Measurements from ENCODE around the gene TMEM9. TPM values are rescaled to one million over a fixed set of nuclear protein-coding genes. Genes with fewer than 3 reads are reported as not detected.

TMEM9 gene
- total RNA-seq, 3 donors from 2014 or later (not counting 1 experiment from before 2014, with no cell fraction given): 16.2 to 18.1 (median 16.9) TPM

DNA sequence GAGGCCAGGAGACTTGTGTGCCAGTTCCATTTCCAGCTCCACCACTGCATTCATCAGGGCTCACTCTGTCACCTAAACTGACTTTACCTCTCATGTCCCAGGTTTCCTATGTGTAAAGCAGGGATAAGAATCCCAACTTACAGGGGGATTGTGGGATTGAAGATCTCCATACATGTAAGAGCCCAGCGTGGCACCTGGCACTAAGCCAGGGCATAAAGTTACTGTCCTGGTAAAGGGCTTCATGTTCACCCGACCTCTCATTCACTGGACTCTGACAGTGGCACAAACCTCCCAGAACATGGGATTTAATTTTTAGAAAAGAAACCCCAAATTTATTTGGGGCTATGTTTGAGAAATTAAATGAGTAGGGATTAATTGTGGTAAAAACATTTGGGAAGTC lies 27.5 kb upstream of the TMEM9 start:
- no peaks in the 10 kb centered on the region for H3K36me3 Mint-ChIP-seq
- Histone ChIP-seq H3K4me1 (ENCODE audit: control insufficient read depth, insufficient read depth, low read length) (no peaks in the 10 kb centered on the region), H3K27ac (ENCODE audit: low read length) (no peak overlapping the region), H3K36me3 (ENCODE audit: control insufficient read depth, insufficient read depth, low read length) (no peaks in the 10 kb centered on the region), H3K9me3 (ENCODE audit: control insufficient read depth, insufficient read depth, low read length) (no peaks in the 10 kb centered on the region), H3K4me3 (ENCODE audit: low read length) (no peak overlapping the region), H3K27me3 (ENCODE audit: control insufficient read depth, insufficient read depth, low read length) (no peaks in the 10 kb centered on the region)
- H3K27ac Mint-ChIP-seq: no peak overlapping the region
- no peak for ATAC-seq
- no peak overlapping the region for H3K4me3 Mint-ChIP-seq
- no peaks in the 10 kb centered on the region for H3K9me3 Mint-ChIP-seq
- no peaks in the 10 kb centered on the region for H3K4me1 Mint-ChIP-seq
- 72% methylated on average over 2 of the region's 2 CpGs for WGBS (ENCODE audit: insufficient coverage)
- TF ChIP-seq, protein P1, sequence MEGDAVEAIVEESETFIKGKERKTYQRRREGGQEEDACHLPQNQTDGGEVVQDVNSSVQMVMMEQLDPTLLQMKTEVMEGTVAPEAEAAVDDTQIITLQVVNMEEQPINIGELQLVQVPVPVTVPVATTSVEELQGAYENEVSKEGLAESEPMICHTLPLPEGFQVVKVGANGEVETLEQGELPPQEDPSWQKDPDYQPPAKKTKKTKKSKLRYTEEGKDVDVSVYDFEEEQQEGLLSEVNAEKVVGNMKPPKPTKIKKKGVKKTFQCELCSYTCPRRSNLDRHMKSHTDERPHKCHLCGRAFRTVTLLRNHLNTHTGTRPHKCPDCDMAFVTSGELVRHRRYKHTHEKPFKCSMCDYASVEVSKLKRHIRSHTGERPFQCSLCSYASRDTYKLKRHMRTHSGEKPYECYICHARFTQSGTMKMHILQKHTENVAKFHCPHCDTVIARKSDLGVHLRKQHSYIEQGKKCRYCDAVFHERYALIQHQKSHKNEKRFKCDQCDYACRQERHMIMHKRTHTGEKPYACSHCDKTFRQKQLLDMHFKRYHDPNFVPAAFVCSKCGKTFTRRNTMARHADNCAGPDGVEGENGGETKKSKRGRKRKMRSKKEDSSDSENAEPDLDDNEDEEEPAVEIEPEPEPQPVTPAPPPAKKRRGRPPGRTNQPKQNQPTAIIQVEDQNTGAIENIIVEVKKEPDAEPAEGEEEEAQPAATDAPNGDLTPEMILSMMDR (IDR thresholded peaks at IDR 0.05): no peak
- intact Hi-C loops (cut with micrococcal nuclease): no loop called here
- H3K27me3 Mint-ChIP-seq (ENCODE audit: low read depth in 2 of 2): peaks cover 21 to 28% of the 10 kb centered on the region in 2 donors
- DNase-seq: no peak

DNA sequence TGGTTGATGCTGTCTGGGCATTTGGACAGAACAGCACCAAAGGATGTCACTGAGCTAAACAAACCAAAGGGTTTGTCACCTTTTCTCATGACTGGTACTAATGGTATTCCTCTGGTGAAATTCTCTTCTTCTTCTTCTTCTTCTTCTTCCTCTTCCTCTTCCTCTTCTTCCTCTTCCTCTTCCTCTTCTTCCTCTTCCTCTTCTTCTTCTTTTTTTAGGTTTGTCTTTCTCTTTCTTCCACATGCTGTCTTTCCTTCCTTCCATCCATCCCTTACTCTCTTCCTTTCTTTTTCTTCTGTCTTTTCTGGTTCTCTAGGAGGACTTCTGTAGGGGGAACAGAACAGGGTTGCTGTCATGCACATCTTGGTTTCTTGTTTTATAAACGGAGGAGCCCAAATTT lies 27.0 kb upstream of the TMEM9 start:
- Histone ChIP-seq H3K9me3 (ENCODE audit: control insufficient read depth, insufficient read depth, low read length) (no peaks in the 10 kb centered on the region), H3K36me3 (ENCODE audit: control insufficient read depth, insufficient read depth, low read length) (no peaks in the 10 kb centered on the region), H3K4me1 (ENCODE audit: control insufficient read depth, insufficient read depth, low read length) (no peaks in the 10 kb centered on the region), H3K27me3 (ENCODE audit: control insufficient read depth, insufficient read depth, low read length) (no peaks in the 10 kb centered on the region), H3K4me3 (ENCODE audit: low read length) (no peak overlapping the region), H3K27ac (ENCODE audit: low read length) (no peak overlapping the region)
- Mint-ChIP-seq H3K9me3 (no peaks in the 10 kb centered on the region), H3K27ac (no peak overlapping the region), H3K36me3 (no peaks in the 10 kb centered on the region), H3K27me3 (ENCODE audit: low read depth in 2 of 2) (peaks cover 21 to 32% of the 10 kb centered on the region in 2 donors), H3K4me3 (no peak overlapping the region), H3K4me1 (no peaks in the 10 kb centered on the region)
- intact Hi-C loops (cut with micrococcal nuclease): no loop called here
- TF ChIP-seq, protein P1 (IDR thresholded peaks at IDR 0.05): no peak
- WGBS (ENCODE audit: insufficient coverage): 64% methylated on average over 1 of the region's 1 CpG
- ATAC-seq: no peak
- no peak for DNase-seq

DNA sequence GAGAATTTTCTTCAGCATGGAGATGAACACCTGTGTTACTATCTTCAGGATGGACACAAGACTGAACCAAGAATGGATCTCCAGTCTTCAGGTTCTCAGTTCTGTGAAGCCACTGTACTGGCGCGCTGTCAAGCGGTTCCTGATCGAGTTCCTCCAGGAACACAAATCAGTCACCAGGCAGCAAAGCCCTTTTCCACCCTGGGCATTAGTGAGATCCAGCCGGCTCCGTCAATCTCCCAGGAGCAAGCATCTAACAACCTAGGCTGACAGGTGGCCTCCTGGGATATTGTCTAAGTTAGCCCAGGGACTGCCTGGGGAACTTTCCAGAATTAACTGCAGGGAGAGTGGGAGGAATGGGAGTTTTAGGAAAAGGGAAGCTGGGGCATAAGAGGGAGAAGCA lies 26.6 kb upstream of the TMEM9 start:
- H3K27me3 ChIP-seq (ENCODE audit: control insufficient read depth, insufficient read depth, low read length): no peaks in the 10 kb centered on the region
- DNase-seq (no peak), ATAC-seq (no peak)
- Mint-ChIP-seq H3K4me1 (no peaks in the 10 kb centered on the region), H3K4me3 (no peak overlapping the region), H3K27ac (no peak overlapping the region), H3K9me3 (no peaks in the 10 kb centered on the region), H3K27me3 (ENCODE audit: low read depth in 2 of 2) (peaks cover 21 to 34% of the 10 kb centered on the region in 2 donors), H3K36me3 (no peaks in the 10 kb centered on the region)
- TF ChIP-seq, protein P1 (IDR thresholded peaks at IDR 0.05): no peak
- H3K4me1 ChIP-seq (ENCODE audit: control insufficient read depth, insufficient read depth, low read length): no peaks in the 10 kb centered on the region
- WGBS (ENCODE audit: insufficient coverage): 92% methylated on average over 6 of the region's 6 CpGs
- H3K27ac ChIP-seq (ENCODE audit: low read length): no peak overlapping the region
- H3K9me3 ChIP-seq (ENCODE audit: control insufficient read depth, insufficient read depth, low read length): no peaks in the 10 kb centered on the region
- intact Hi-C loops (cut with micrococcal nuclease): no loop called here
- H3K36me3 ChIP-seq (ENCODE audit: control insufficient read depth, insufficient read depth, low read length): no peaks in the 10 kb centered on the region
- no peak overlapping the region for H3K4me3 ChIP-seq (ENCODE audit: low read length)

DNA sequence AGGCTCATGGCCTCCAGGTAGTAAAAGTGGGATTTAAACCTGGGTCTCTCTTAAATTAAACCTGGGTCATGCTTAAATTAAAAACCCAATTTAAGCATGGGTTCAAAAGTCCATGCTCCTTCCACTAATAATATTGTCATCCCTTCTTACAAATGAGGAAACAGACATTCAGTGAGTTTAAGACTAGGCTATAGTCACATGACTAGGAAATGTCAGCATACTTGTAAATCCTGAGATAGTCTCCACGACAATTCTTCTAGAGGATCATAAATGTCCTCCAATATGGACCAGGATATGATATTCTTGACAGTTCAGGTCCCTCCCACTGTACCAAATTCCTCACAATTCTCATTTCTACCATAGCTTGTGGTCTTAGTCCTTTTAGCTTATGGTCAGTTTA lies 25.9 kb upstream of the TMEM9 start:
- no peak overlapping the region for H3K4me3 Mint-ChIP-seq
- Histone ChIP-seq H3K27me3 (ENCODE audit: control insufficient read depth, insufficient read depth, low read length) (no peaks in the 10 kb centered on the region), H3K4me3 (ENCODE audit: low read length) (no peak overlapping the region), H3K9me3 (ENCODE audit: control insufficient read depth, insufficient read depth, low read length) (no peaks in the 10 kb centered on the region), H3K27ac (ENCODE audit: low read length) (no peak overlapping the region), H3K36me3 (ENCODE audit: control insufficient read depth, insufficient read depth, low read length) (no peaks in the 10 kb centered on the region), H3K4me1 (ENCODE audit: control insufficient read depth, insufficient read depth, low read length) (no peaks in the 10 kb centered on the region)
- no peaks in the 10 kb centered on the region for H3K9me3 Mint-ChIP-seq
- TF ChIP-seq, protein P1 (IDR thresholded peaks at IDR 0.05): no peak
- ATAC-seq (no peak), DNase-seq (no peak)
- intact Hi-C loops (cut with micrococcal nuclease): no loop called here
- no peaks in the 10 kb centered on the region for H3K4me1 Mint-ChIP-seq
- peaks cover 21 to 34% of the 10 kb centered on the region in 2 donors for H3K27me3 Mint-ChIP-seq (ENCODE audit: low read depth in 2 of 2)
- no peak overlapping the region for H3K27ac Mint-ChIP-seq
- H3K36me3 Mint-ChIP-seq: no peaks in the 10 kb centered on the region
- 0% methylated on average over 1 of the region's 1 CpG for WGBS (ENCODE audit: insufficient coverage)

Measured in natural killer cell (primary cell).